ENCODE data around the gene CNTNAP2. TPM values are rescaled to one million over a fixed set of nuclear protein-coding genes. Genes with fewer than 3 reads are reported as not detected.

Gene CNTNAP2
- total and polyA plus RNA-seq, 4 donors, result not detected

GRCh38 chr7:147146169-147146568 lies 1029.6 kb downstream of the CNTNAP2 start:
- Histone ChIP-seq H3K27ac (ENCODE audit: low read depth in 1 of 2, low read length in 2 of 2) (no peak overlapping the region), H3K4me1 (ENCODE audit: control insufficient read depth in 1 of 2, insufficient read depth in 2 of 2, low read length in 2 of 2) (no peaks in the 10 kb centered on the region), H3K4me3 (ENCODE audit: low read length in 2 of 2) (no peak overlapping the region), H3K9me3 (ENCODE audit: control insufficient read depth, low read length) (peaks cover 2% of the 10 kb centered on the region), H3K27me3 (ENCODE audit: control insufficient read depth in 1 of 2, insufficient read depth in 2 of 2, low read length in 1 of 2) (peaks cover 0 to 2% of the 10 kb centered on the region in 2 donors), H3K36me3 (ENCODE audit: control insufficient read depth in 1 of 2, insufficient read depth in 2 of 2, low read length in 1 of 2) (no peaks in the 10 kb centered on the region)
- intact Hi-C loops (cut with DNase I), result no loop called here
- no peak for DNase-seq
- 70 to 72% methylated on average over 3 of the region's 3 CpGs for WGBS, 2 donors
- no peak for ATAC-seq (ENCODE audit: low FRiP score)

GRCh38 chr7:147151661-147152060 lies 1035.1 kb downstream of the CNTNAP2 start:
- H3K27ac ChIP-seq (ENCODE audit: low read depth in 1 of 2, low read length in 2 of 2), result no peak overlapping the region
- no peak for ATAC-seq (ENCODE audit: low FRiP score)
- intact Hi-C loops (cut with DNase I), result no loop called here
- H3K27me3 ChIP-seq (ENCODE audit: control insufficient read depth in 1 of 2, insufficient read depth in 2 of 2, low read length in 1 of 2), result peaks cover 0 to 2% of the 10 kb centered on the region in 2 donors
- no peaks in the 10 kb centered on the region for H3K4me1 ChIP-seq (ENCODE audit: control insufficient read depth in 1 of 2, insufficient read depth in 2 of 2, low read length in 2 of 2)
- DNase-seq, result no peak
- no peaks in the 10 kb centered on the region for H3K36me3 ChIP-seq (ENCODE audit: control insufficient read depth in 1 of 2, insufficient read depth in 2 of 2, low read length in 1 of 2)
- peaks cover 2% of the 10 kb centered on the region for H3K9me3 ChIP-seq (ENCODE audit: control insufficient read depth, low read length)
- no peak overlapping the region for H3K4me3 ChIP-seq (ENCODE audit: low read length in 2 of 2)

- intact Hi-C loops (cut with DNase I), result no loop called here
- DNase-seq (no peak), ATAC-seq (ENCODE audit: low FRiP score) (no peak)
- 87 to 88% methylated on average over 3 of the region's 3 CpGs for WGBS, 2 donors
- Histone ChIP-seq H3K4me3 (ENCODE audit: low read length in 2 of 2) (no peak overlapping the region), H3K27me3 (ENCODE audit: control insufficient read depth in 1 of 2, insufficient read depth in 2 of 2, low read length in 1 of 2) (no peaks in the 10 kb centered on the region), H3K36me3 (ENCODE audit: control insufficient read depth in 1 of 2, insufficient read depth in 2 of 2, low read length in 1 of 2) (no peaks in the 10 kb centered on the region), H3K4me1 (ENCODE audit: control insufficient read depth in 1 of 2, insufficient read depth in 2 of 2, low read length in 2 of 2) (no peaks in the 10 kb centered on the region), H3K27ac (ENCODE audit: low read depth in 1 of 2, low read length in 2 of 2) (no peak overlapping the region), H3K9me3 (ENCODE audit: control insufficient read depth, low read length) (peaks cover 2% of the 10 kb centered on the region)
These were observed 1037.0 kb downstream of the CNTNAP2 start for GRCh38 chr7:147153571-147153970.

- Histone ChIP-seq H3K36me3 (ENCODE audit: control insufficient read depth in 1 of 2, insufficient read depth in 2 of 2, low read length in 1 of 2) (no peaks in the 10 kb centered on the region), H3K4me3 (ENCODE audit: low read length in 2 of 2) (no peak overlapping the region), H3K27ac (ENCODE audit: low read depth in 1 of 2, low read length in 2 of 2) (no peak overlapping the region), H3K9me3 (ENCODE audit: control insufficient read depth, low read length) (no peaks in the 10 kb centered on the region), H3K4me1 (ENCODE audit: control insufficient read depth in 1 of 2, insufficient read depth in 2 of 2, low read length in 2 of 2) (no peaks in the 10 kb centered on the region), H3K27me3 (ENCODE audit: control insufficient read depth in 1 of 2, insufficient read depth in 2 of 2, low read length in 1 of 2) (no peaks in the 10 kb centered on the region)
- intact Hi-C loops (cut with DNase I), result no loop called here
- ATAC-seq (ENCODE audit: low FRiP score) (no peak), DNase-seq (no peak)
- 86 to 91% methylated on average over 1 of the region's 1 CpG for WGBS, 2 donors
These were observed 1044.8 kb downstream of the CNTNAP2 start for GRCh38 chr7:147161405-147161804.

GRCh38 chr7:147170341-147171012 lies 1053.9 kb downstream of the CNTNAP2 start:
- DNase-seq, result no peak
- Histone ChIP-seq H3K9me3 (ENCODE audit: control insufficient read depth, low read length) (no peaks in the 10 kb centered on the region), H3K4me3 (ENCODE audit: low read length in 2 of 2) (no peak overlapping the region), H3K4me1 (ENCODE audit: control insufficient read depth in 1 of 2, insufficient read depth in 2 of 2, low read length in 2 of 2) (no peaks in the 10 kb centered on the region), H3K27me3 (ENCODE audit: control insufficient read depth in 1 of 2, insufficient read depth in 2 of 2, low read length in 1 of 2) (no peaks in the 10 kb centered on the region), H3K27ac (ENCODE audit: low read depth in 1 of 2, low read length in 2 of 2) (no peak overlapping the region), H3K36me3 (ENCODE audit: control insufficient read depth in 1 of 2, insufficient read depth in 2 of 2, low read length in 1 of 2) (no peaks in the 10 kb centered on the region)
- peak; percentile 46 for ATAC-seq (ENCODE audit: low FRiP score)
- 71 to 76% methylated on average over 14 of the region's 14 CpGs for WGBS, 2 donors
- intact Hi-C loops (cut with DNase I), result no loop called here

GRCh38 chr7:147171013-147171391 lies 1054.4 kb downstream of the CNTNAP2 start:
- DNase-seq (no peak), ATAC-seq (ENCODE audit: low FRiP score) (no peak)
- no peak overlapping the region for H3K4me3 ChIP-seq (ENCODE audit: low read length in 2 of 2)
- H3K27me3 ChIP-seq (ENCODE audit: control insufficient read depth in 1 of 2, insufficient read depth in 2 of 2, low read length in 1 of 2), result no peaks in the 10 kb centered on the region
- 73 to 78% methylated on average over 6 of the region's 6 CpGs for WGBS, 2 donors
- intact Hi-C loops (cut with DNase I), result no loop called here
- H3K4me1 ChIP-seq (ENCODE audit: control insufficient read depth in 1 of 2, insufficient read depth in 2 of 2, low read length in 2 of 2), result no peaks in the 10 kb centered on the region
- no peaks in the 10 kb centered on the region for H3K9me3 ChIP-seq (ENCODE audit: control insufficient read depth, low read length)
- no peaks in the 10 kb centered on the region for H3K36me3 ChIP-seq (ENCODE audit: control insufficient read depth in 1 of 2, insufficient read depth in 2 of 2, low read length in 1 of 2)
- no peak overlapping the region for H3K27ac ChIP-seq (ENCODE audit: low read depth in 1 of 2, low read length in 2 of 2)

- no peaks in the 10 kb centered on the region for H3K9me3 ChIP-seq (ENCODE audit: control insufficient read depth, low read length)
- H3K27me3 ChIP-seq (ENCODE audit: control insufficient read depth in 1 of 2, insufficient read depth in 2 of 2, low read length in 1 of 2), result no peaks in the 10 kb centered on the region
- intact Hi-C loops (cut with DNase I), result no loop called here
- ATAC-seq (ENCODE audit: low FRiP score), result no peak
- no peak for DNase-seq
- no peak overlapping the region for H3K4me3 ChIP-seq (ENCODE audit: low read length in 2 of 2)
- no peaks in the 10 kb centered on the region for H3K36me3 ChIP-seq (ENCODE audit: control insufficient read depth in 1 of 2, insufficient read depth in 2 of 2, low read length in 1 of 2)
- H3K27ac ChIP-seq (ENCODE audit: low read depth in 1 of 2, low read length in 2 of 2), result no peak overlapping the region
- H3K4me1 ChIP-seq (ENCODE audit: control insufficient read depth in 1 of 2, insufficient read depth in 2 of 2, low read length in 2 of 2), result no peaks in the 10 kb centered on the region
These were observed 1057.3 kb downstream of the CNTNAP2 start for GRCh38 chr7:147173883-147174282.

GRCh38 chr7:147182874-147183273 lies 1066.3 kb downstream of the CNTNAP2 start:
- no peaks in the 10 kb centered on the region for H3K27me3 ChIP-seq (ENCODE audit: control insufficient read depth in 1 of 2, insufficient read depth in 2 of 2, low read length in 1 of 2)
- H3K36me3 ChIP-seq (ENCODE audit: control insufficient read depth in 1 of 2, insufficient read depth in 2 of 2, low read length in 1 of 2), result no peaks in the 10 kb centered on the region
- H3K4me3 ChIP-seq (ENCODE audit: low read length in 2 of 2), result no peak overlapping the region
- no peak overlapping the region for H3K27ac ChIP-seq (ENCODE audit: low read depth in 1 of 2, low read length in 2 of 2)
- intact Hi-C loops (cut with DNase I), result no loop called here
- DNase-seq, result no peak
- no peak for ATAC-seq (ENCODE audit: low FRiP score)
- no peaks in the 10 kb centered on the region for H3K9me3 ChIP-seq (ENCODE audit: control insufficient read depth, low read length)
- no peaks in the 10 kb centered on the region for H3K4me1 ChIP-seq (ENCODE audit: control insufficient read depth in 1 of 2, insufficient read depth in 2 of 2, low read length in 2 of 2)

GRCh38 chr7:147183276-147183675 lies 1066.7 kb downstream of the CNTNAP2 start:
- H3K9me3 ChIP-seq (ENCODE audit: control insufficient read depth, low read length), result no peaks in the 10 kb centered on the region
- H3K36me3 ChIP-seq (ENCODE audit: control insufficient read depth in 1 of 2, insufficient read depth in 2 of 2, low read length in 1 of 2), result no peaks in the 10 kb centered on the region
- intact Hi-C loops (cut with DNase I), result no loop called here
- no peak overlapping the region for H3K4me3 ChIP-seq (ENCODE audit: low read length in 2 of 2)
- DNase-seq (no peak), ATAC-seq (ENCODE audit: low FRiP score) (no peak)
- no peaks in the 10 kb centered on the region for H3K27me3 ChIP-seq (ENCODE audit: control insufficient read depth in 1 of 2, insufficient read depth in 2 of 2, low read length in 1 of 2)
- H3K4me1 ChIP-seq (ENCODE audit: control insufficient read depth in 1 of 2, insufficient read depth in 2 of 2, low read length in 2 of 2), result no peaks in the 10 kb centered on the region
- no peak overlapping the region for H3K27ac ChIP-seq (ENCODE audit: low read depth in 1 of 2, low read length in 2 of 2)
- WGBS, 2 donors, result 74 to 83% methylated on average over 2 of the region's 2 CpGs

All from aorta (tissue), 5 donors.